ENCODE results near the gene HELZ2.

Gene HELZ2

GRCh38 chr20:63565021-63565698, 8.9 kb downstream of the HELZ2 start:
- no peak for DNase-seq (ENCODE audit: low read depth)

GRCh38 chr20:63564036-63564810, 9.8 kb downstream of the HELZ2 start:
- no peak for DNase-seq (ENCODE audit: low read depth)

GRCh38 chr20:63563225-63563935, 10.7 kb downstream of the HELZ2 start:
- no peak for DNase-seq (ENCODE audit: low read depth)

GRCh38 chr20:63562461-63563224, 11.4 kb downstream of the HELZ2 start:
- DNase-seq (ENCODE audit: low read depth): no peak

- DNase-seq (ENCODE audit: low read depth): no peak
Measured at GRCh38 chr20:63561624-63562396, 12.2 kb downstream of the HELZ2 start.

- DNase-seq (ENCODE audit: low read depth): no peak
Measured at GRCh38 chr20:63560856-63561609, 13.0 kb downstream of the HELZ2 start.

GRCh38 chr20:63560333-63560805, 13.7 kb downstream of the HELZ2 start:
- no peak for DNase-seq (ENCODE audit: low read depth)

- DNase-seq (ENCODE audit: low read depth): peak; percentile 23
Measured at GRCh38 chr20:63559485-63560332, 14.3 kb downstream of the HELZ2 start.

- DNase-seq (ENCODE audit: low read depth): no peak
Measured at GRCh38 chr20:63558804-63559484, 15.1 kb downstream of the HELZ2 start.

- DNase-seq (ENCODE audit: low read depth): no peak
Measured at GRCh38 chr20:63557481-63557891, 16.6 kb downstream of the HELZ2 start.

GRCh38 chr20:63556873-63557478, 17.1 kb downstream of the HELZ2 start:
- DNase-seq (ENCODE audit: low read depth): no peak

- DNase-seq (ENCODE audit: low read depth): no peak
Measured at GRCh38 chr20:63555661-63556381, 18.2 kb downstream of the HELZ2 start.

GRCh38 chr20:63554361-63555278, 19.4 kb downstream of the HELZ2 start:
- no peak for DNase-seq (ENCODE audit: low read depth)

- no peak for DNase-seq (ENCODE audit: low read depth)
Measured at GRCh38 chr20:63553933-63554290, 20.1 kb downstream of the HELZ2 start, which contains the start of gene FNDC11. Gene FNDC11, plus strand, starts transcription at chr20:63554159. Its CDS starts 1,505 bp downstream, at chr20:63555664.

GRCh38 chr20:63553251-63553932, 20.6 kb downstream of the HELZ2 start:
- peak; percentile 81 for DNase-seq (ENCODE audit: low read depth)
